ENCODE results near the gene TGFB3.

DNA sequence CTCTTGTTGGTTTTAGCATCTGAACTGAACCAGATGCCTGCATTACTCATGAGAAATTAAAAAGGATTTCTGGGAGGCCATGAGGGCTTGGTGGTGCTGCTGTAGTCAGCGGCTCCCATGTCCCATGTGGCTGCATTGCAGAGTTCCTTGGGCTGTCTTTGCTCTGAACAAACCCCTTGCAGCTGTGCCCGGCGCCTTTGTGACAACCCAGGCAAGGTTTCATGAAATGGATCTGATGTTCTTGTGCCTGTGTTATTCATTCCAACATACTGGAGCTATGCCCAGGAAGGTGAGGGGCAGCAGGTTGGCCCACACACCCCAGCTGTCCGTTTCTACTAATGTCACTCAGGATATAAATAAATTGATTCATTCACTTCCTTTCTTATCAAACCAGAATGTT lies 40.8 kb downstream of the TGFB3 start:
- TF ChIP-seq, protein P1, sequence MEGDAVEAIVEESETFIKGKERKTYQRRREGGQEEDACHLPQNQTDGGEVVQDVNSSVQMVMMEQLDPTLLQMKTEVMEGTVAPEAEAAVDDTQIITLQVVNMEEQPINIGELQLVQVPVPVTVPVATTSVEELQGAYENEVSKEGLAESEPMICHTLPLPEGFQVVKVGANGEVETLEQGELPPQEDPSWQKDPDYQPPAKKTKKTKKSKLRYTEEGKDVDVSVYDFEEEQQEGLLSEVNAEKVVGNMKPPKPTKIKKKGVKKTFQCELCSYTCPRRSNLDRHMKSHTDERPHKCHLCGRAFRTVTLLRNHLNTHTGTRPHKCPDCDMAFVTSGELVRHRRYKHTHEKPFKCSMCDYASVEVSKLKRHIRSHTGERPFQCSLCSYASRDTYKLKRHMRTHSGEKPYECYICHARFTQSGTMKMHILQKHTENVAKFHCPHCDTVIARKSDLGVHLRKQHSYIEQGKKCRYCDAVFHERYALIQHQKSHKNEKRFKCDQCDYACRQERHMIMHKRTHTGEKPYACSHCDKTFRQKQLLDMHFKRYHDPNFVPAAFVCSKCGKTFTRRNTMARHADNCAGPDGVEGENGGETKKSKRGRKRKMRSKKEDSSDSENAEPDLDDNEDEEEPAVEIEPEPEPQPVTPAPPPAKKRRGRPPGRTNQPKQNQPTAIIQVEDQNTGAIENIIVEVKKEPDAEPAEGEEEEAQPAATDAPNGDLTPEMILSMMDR (IDR thresholded peaks at IDR 0.05; ENCODE audit: insufficient read depth, low read length, poor library complexity, severe bottlenecking): no peak
- no peak for TF ChIP-seq EZH2phosphoT487 (conservative IDR thresholded peaks at IDR 0.05; ENCODE audit: low read length)
